H1 (cell line): Measurements from ENCODE around the gene UVRAG. TPM values are rescaled to one million over a fixed set of nuclear protein-coding genes. Genes with fewer than 3 reads are reported as not detected.

Source experiments
- ASH2L ChIP-seq: fragments of 200-600, 300-600 bp; sonication (generic); IDR thresholded peaks from one replicate; pipeline ENCODE4 v1.7.1; 2017; ENCODE audit warnings: low read length
- BACH1 ChIP-seq: IDR thresholded peaks from 2 replicates; pipeline ENCODE4 v1.6.1; 2012; ENCODE audit warnings: low read length, improper control_type of control experiment
- CEBPB ChIP-seq: IDR thresholded peaks from 2 replicates; pipeline ENCODE4 v1.6.1; 2012; ENCODE audit warnings: low read depth, low read length
- EZH2 ChIP-seq: fragments of 200-600 bp; sonication (generic); IDR thresholded peaks from 2 replicates; pipeline ENCODE4 v1.7.1; 2012; ENCODE audit warnings: low read depth, mild to moderate bottlenecking, moderate library complexity, low read length, inconsistent platforms; ENCODE audit not compliant: severe bottlenecking
- SP2 ChIP-seq: IDR thresholded peaks from 2 replicates; pipeline ENCODE4 v1.6.1; 2012; ENCODE audit warnings: mild to moderate bottlenecking, low read length, inconsistent platforms
- TCF12 ChIP-seq: IDR thresholded peaks from 2 replicates; pipeline ENCODE4 v1.6.1; 2011; ENCODE audit warnings: low read depth, mild to moderate bottlenecking, low read length
- TEAD4 ChIP-seq: IDR thresholded peaks from 2 replicates; pipeline ENCODE4 v1.6.1; 2012; ENCODE audit warnings: low read depth, low read length, inconsistent platforms, mixed read lengths
- polyA plus RNA-seq, 7 experiments: library from polyadenylated mRNA; depleted of rRNA in 3 of 7; stranded (reverse) in 5 of 7; unstranded in 2 of 7; fragments of >200 nt in 5 of 7; fragments of 200-250 nt in 2 of 7; gene quantifications; 1 replicate in 5 of 7; 2 replicates in 1 of 7; 4 replicates in 1 of 7; pipeline versions ENCODE4 v1.2.1 to v1.2.3, GENCODE V29; 2011 to 2013; ENCODE audit warnings: missing spikeins in 2 of 7, mixed read lengths in 2 of 7
- total RNA-seq: library from RNA; stranded (reverse); fragmentation: NEBNext Ultra II Directional; extraction: Animal tissue kit (Norgen Biotek cat#: 25700); gene quantifications from 2 replicates; pipeline ENCODE4 v1.2.1, GENCODE V29; 2021

UVRAG gene
- total and polyA plus RNA-seq, 2 of the 8 experiments (the other 6 are each of a cell fraction or from before 2014, with no cell fraction given): 5.5 to 14.7 TPM

- no peak for TF ChIP-seq TCF12
- TF ChIP-seq CEBPB: no peak
- no peak for TF ChIP-seq ASH2L
- no peak for TF ChIP-seq BACH1
- TF ChIP-seq SP2: no peak
- TF ChIP-seq EZH2: no peak
- TF ChIP-seq TEAD4: no peak
Measured at GRCh38 chr11:76102802-76103201, 287.8 kb downstream of the UVRAG start (continued).
